Activated T-cell treated with anti-CD3 and anti-CD28 coated beads for 4 hours (primary cell): ENCODE results near the gene PLA2G4F.

Experiments used
- DNase-seq: peaks from one replicate; pipeline ENCODE4 v3.0.0-alpha.2; 2020

The PLA2G4F gene

GRCh38 chr15:42145546-42146455, 10.6 kb downstream of the PLA2G4F start:
- no peak for DNase-seq

- no peak for DNase-seq
These were observed 11.5 kb downstream of the PLA2G4F start for GRCh38 chr15:42144841-42145375.

GRCh38 chr15:42143866-42144625, 12.4 kb downstream of the PLA2G4F start:
- DNase-seq = no peak

GRCh38 chr15:42143356-42143755, 13.1 kb downstream of the PLA2G4F start:
- no peak for DNase-seq

DNA sequence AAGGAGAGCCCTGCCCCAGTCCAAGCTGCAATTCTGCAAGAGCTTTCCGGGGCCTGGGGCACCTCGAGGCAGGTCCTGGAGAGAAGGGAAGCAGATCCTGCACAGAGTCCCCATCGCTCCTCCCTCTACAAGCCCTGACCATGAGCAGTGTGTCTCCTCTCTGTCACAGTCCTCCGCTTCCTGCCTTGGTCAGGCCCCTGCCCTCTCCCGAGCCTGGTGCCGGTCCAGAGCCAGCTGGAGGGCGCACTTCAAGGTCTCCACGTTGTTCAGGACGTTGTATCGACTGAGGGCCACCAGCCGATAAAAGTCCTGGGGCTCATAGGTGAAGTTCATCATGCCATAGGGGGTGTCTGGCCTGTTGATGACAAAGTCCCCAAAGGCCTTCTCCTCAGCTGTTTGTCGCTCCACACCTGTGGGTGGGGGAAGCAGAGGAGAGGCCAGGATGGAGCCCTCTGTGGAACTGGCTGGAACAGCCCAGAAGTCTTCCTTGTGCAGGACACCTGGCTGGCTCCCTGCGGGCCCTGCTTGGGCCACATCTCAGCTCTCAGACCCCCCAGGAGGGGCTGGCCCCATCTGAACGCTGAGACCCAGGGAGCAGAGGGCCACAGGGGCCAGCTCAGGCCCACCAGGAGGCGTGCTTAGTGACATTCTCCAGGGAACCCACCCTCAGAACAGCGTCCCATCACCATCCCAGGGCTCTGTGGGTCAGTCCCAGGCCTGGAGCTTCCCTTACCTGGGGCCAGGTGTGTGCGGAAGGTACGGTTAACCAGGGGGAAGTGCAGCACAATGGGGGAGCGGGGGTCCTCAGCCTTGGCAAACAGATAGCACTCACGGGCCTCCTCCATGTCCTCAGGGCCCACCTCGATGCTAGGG, 14.4 kb downstream of the PLA2G4F start:
- DNase-seq = no peak

DNA sequence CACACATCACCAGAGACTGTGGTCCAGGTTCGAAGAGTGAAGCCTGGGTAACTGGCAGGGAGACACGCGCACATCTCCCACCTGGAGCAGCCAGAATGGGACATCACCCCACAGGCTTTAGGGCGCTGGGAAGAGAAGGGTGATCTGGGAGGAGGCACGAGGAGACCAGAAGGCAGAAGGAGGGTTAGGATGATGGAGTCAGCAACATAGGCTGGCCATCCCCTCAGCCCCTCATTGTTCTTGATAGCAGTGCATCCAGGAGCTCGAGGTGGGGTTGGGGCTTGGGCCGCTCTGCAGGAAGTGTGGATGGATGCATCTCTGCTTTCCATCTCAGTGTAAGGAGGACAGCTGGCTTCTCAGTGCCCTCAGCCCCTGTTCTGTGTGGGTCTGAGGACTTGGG, 15.2 kb downstream of the PLA2G4F start:
- no peak for DNase-seq

- DNase-seq = no peak
These were observed 15.9 kb downstream of the PLA2G4F start for GRCh38 chr15:42140383-42141070.

DNA sequence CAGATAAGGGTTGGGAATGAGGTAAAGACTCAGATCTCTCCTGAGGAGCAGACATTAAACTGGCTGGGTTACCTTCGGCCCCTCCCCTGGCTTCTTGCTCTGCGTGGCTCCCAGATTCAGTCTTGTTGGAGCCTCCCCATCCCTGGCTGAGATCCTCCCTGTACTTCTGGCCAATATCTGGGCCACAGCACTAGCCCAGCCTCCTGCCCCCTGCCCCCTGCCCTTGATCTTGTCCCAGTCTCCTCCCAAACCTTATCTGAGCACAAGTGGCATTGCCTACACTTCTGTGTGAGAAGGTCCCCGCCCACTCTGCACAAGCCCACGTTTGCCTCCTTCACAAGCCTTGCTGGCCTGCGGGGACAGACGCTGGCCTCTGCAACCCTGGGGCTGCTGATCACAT, 16.8 kb downstream of the PLA2G4F start:
- DNase-seq = no peak

GRCh38 chr15:42138968-42139386, 17.5 kb downstream of the PLA2G4F start:
- no peak for DNase-seq

DNA sequence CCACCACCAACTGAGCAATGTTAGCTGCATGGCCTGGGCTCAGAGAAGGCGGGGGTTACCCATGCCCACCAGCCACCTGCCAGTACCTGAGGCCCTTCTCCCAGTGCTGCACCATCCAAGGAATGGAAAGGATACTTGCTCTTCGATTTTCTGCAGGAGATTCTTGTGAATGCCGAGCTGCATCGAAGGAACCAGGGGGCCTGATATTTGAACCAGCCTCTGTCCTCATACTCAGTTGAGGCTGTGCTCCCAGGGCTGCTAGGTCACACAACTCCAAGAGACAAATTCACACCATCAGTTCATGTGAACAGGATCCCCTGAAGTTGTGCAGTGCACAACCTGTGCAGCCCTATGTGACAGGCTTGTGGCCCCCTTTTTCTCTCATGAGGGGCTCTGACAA, 18.0 kb downstream of the PLA2G4F start:
- no peak for DNase-seq

- DNase-seq = no peak
These were observed 18.8 kb downstream of the PLA2G4F start for GRCh38 chr15:42137461-42138261.

DNA sequence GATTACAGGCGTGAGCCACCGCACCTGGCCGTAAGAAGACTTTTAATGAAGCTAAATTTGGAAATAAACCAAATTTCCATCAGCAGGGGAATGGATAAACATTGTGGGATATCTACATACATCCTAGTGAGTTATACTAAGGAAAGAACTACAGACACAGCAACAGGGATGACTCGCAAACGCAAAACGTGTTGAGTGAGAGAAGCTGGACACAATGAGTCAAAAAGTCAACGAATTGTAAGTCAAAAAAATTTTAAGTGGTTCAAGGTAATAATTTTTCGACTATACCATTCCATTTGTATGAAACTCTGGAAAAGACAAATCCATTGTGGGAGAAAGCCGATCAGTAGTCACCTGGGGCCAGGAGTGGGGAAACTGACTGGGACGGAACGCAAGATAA, 19.9 kb downstream of the PLA2G4F start:
- no peak for DNase-seq

DNA sequence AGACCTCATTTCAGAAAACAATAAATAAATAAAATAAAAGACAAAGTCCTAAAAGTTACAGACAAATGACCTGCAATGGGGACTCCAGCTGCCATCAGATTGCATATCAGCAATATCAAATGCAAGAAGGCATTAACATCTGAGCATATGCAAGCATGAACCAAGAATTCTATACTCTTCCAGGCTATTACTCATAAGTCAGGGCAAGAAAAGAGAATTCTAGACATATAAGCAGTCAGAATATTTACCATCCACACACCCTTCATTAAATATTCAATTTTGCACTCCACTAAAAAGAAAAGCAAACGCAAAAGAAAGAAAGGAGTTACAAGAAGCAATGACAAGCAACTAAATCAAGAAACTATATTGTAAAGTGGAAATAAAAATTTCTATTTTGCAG, 21.1 kb downstream of the PLA2G4F start:
- no peak for DNase-seq

GRCh38 chr15:42134617-42135245, 21.7 kb downstream of the PLA2G4F start:
- DNase-seq = no peak

GRCh38 chr15:42133886-42134502, 22.4 kb downstream of the PLA2G4F start:
- peak; percentile 30 for DNase-seq

GRCh38 chr15:42133356-42133755, 23.1 kb downstream of the PLA2G4F start:
- no peak for DNase-seq

GRCh38 chr15:42131826-42132806, 24.3 kb downstream of the PLA2G4F start:
- no peak for DNase-seq

DNA sequence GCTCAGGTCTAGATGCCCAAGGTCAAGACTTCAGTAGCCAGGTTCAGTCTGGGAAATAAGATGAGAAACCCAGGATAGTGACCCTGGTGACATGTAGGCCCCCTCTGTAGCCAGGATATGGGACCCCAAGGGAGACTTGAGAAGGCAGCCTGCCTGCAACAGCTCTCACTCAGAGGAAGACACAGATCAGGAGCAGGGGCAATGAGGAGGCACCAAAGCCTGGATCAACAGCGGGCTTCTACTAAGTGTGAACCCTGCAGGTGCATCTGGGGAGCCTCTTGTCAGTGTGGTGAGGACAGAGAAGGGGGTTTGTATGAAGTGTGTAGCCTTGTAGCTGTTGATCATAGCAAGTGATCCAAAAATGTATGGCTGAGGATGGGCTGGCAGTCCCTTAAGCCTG, 25.4 kb downstream of the PLA2G4F start:
- no peak for DNase-seq
